ENCODE data around the gene LRP2. TPM values are rescaled to one million over a fixed set of nuclear protein-coding genes. Genes with fewer than 3 reads are reported as not detected.

Gene LRP2
- total RNA-seq, 4 donors from 2014 or later: under 0.01 to 0.35 (median 0.06) TPM; not detected in 1

- no peak for DNase-seq
- intact Hi-C loops (cut with DNase I; ENCODE audit: low total_unique reads): no loop called here
Observed at GRCh38 chr2:169222665-169223064, 139.7 kb downstream of the LRP2 start.

GRCh38 chr2:169221745-169222369 lies 140.5 kb downstream of the LRP2 start:
- intact Hi-C loops (cut with DNase I; ENCODE audit: low total_unique reads): no loop called here
- no peak overlapping the region for H3K27ac ChIP-seq

More at GRCh38 chr2:169222665-169223064, 139.7 kb downstream of the LRP2 start:
- Histone ChIP-seq H3K36me3 (no peaks in the 10 kb centered on the region), H3K4me1 (no peaks in the 10 kb centered on the region), H3K4me3 (no peak overlapping the region), H3K9me3 (no peaks in the 10 kb centered on the region), H3K27ac (no peak overlapping the region), H3K27me3 (no peaks in the 10 kb centered on the region)
- TF ChIP-seq POLR2A (IDR thresholded peaks at IDR 0.05): no peak
- no peak for TF ChIP-seq CTCF (IDR thresholded peaks at IDR 0.05)

GRCh38 chr2:169210917-169211316 lies 151.4 kb downstream of the LRP2 start:
- intact Hi-C loops (cut with DNase I; ENCODE audit: low total_unique reads): no loop called here
- no peaks in the 10 kb centered on the region for H3K36me3 ChIP-seq

More at GRCh38 chr2:169221745-169222369, 140.5 kb downstream of the LRP2 start:
- H3K4me1 ChIP-seq: no peaks in the 10 kb centered on the region
- H3K9me3 ChIP-seq: no peaks in the 10 kb centered on the region
- no peaks in the 10 kb centered on the region for H3K36me3 ChIP-seq
- DNase-seq: no peak
- no peaks in the 10 kb centered on the region for H3K27me3 ChIP-seq
- TF ChIP-seq POLR2A (IDR thresholded peaks at IDR 0.05) (no peak), CTCF (IDR thresholded peaks at IDR 0.05) (no peak)
- no peak overlapping the region for H3K4me3 ChIP-seq

GRCh38 chr2:169208026-169208425 lies 154.3 kb downstream of the LRP2 start:
- no peaks in the 10 kb centered on the region for H3K4me1 ChIP-seq
- no peak overlapping the region for H3K4me3 ChIP-seq
- no peaks in the 10 kb centered on the region for H3K27me3 ChIP-seq
- H3K36me3 ChIP-seq: no peaks in the 10 kb centered on the region
- intact Hi-C loops (cut with DNase I; ENCODE audit: low total_unique reads): no loop called here
- H3K9me3 ChIP-seq: no peaks in the 10 kb centered on the region
- TF ChIP-seq POLR2A (IDR thresholded peaks at IDR 0.05) (no peak), CTCF (IDR thresholded peaks at IDR 0.05) (no peak)
- no peak overlapping the region for H3K27ac ChIP-seq
- no peak for DNase-seq

More at GRCh38 chr2:169210917-169211316, 151.4 kb downstream of the LRP2 start:
- TF ChIP-seq POLR2A (IDR thresholded peaks at IDR 0.05) (no peak), CTCF (IDR thresholded peaks at IDR 0.05) (no peak)
- H3K4me1 ChIP-seq: no peaks in the 10 kb centered on the region
- H3K27ac ChIP-seq: no peak overlapping the region
- no peaks in the 10 kb centered on the region for H3K27me3 ChIP-seq
- DNase-seq: no peak
- no peaks in the 10 kb centered on the region for H3K9me3 ChIP-seq
- H3K4me3 ChIP-seq: no peak overlapping the region

GRCh38 chr2:169205176-169205575 lies 157.2 kb downstream of the LRP2 start:
- intact Hi-C loops (cut with DNase I; ENCODE audit: low total_unique reads): no loop called here
- H3K4me1 ChIP-seq: no peaks in the 10 kb centered on the region
- no peak overlapping the region for H3K4me3 ChIP-seq
- H3K27me3 ChIP-seq: no peaks in the 10 kb centered on the region
- no peaks in the 10 kb centered on the region for H3K9me3 ChIP-seq
- no peaks in the 10 kb centered on the region for H3K36me3 ChIP-seq
- DNase-seq: no peak
- no peak overlapping the region for H3K27ac ChIP-seq
- no peak for TF ChIP-seq POLR2A (IDR thresholded peaks at IDR 0.05)
- no peak for TF ChIP-seq CTCF (IDR thresholded peaks at IDR 0.05)

All from uterus (tissue), 4 donors.